ENCODE measurements around the gene SLC7A6OS.

SLC7A6OS gene

DNA sequence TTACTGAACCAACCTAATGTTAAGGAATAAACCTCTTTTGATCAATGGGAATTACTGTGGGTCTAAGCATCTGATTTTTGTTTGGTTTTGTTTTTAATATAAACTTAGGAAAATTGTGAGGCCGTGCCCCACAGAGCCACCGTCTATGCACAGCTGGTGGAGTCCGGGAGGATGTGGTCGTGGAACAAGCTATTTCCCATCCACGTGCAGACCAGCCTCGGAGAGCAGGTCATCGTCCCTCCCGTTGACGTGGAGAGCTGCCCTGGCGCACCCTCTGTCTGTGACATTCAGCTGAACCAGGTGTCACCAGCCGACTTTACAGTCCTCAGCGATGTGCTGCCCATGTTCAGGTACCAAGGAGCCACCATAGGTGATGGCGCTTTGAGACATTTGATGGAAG is 28.5 kb upstream of the SLC7A6OS start:
- peaks cover 43% of the 10 kb centered on the region for H3K36me3 ChIP-seq (ENCODE audit: insufficient read depth, low read length)
- no peaks in the 10 kb centered on the region for H3K27me3 ChIP-seq (ENCODE audit: control insufficient read depth, insufficient read depth, low read length)
- H3K9me3 ChIP-seq (replicated peaks; ENCODE audit: low read length): no peaks in the 10 kb centered on the region
- H3K9ac ChIP-seq (ENCODE audit: low read depth, low read length): no peak overlapping the region
- H3K4me3 ChIP-seq (ENCODE audit: low read length): no peak overlapping the region
- peaks cover 13% of the 10 kb centered on the region for H3K4me1 ChIP-seq (ENCODE audit: control insufficient read depth, insufficient read depth, low read length)
- H3K4me2 ChIP-seq (ENCODE audit: low read length): no peak overlapping the region

GRCh38 chr16:68338326-68339119 is 27.8 kb upstream of the SLC7A6OS start:
- Histone ChIP-seq H3K4me3 (ENCODE audit: low read length) (no peak overlapping the region), H3K4me1 (ENCODE audit: control insufficient read depth, insufficient read depth, low read length) (peaks cover 18% of the 10 kb centered on the region), H3K27me3 (ENCODE audit: control insufficient read depth, insufficient read depth, low read length) (no peaks in the 10 kb centered on the region), H3K4me2 (ENCODE audit: low read length) (no peak overlapping the region), H3K9me3 (replicated peaks; ENCODE audit: low read length) (no peaks in the 10 kb centered on the region), H3K9ac (ENCODE audit: low read depth, low read length) (no peak overlapping the region), H3K36me3 (ENCODE audit: insufficient read depth, low read length) (peaks cover 43% of the 10 kb centered on the region)

DNA sequence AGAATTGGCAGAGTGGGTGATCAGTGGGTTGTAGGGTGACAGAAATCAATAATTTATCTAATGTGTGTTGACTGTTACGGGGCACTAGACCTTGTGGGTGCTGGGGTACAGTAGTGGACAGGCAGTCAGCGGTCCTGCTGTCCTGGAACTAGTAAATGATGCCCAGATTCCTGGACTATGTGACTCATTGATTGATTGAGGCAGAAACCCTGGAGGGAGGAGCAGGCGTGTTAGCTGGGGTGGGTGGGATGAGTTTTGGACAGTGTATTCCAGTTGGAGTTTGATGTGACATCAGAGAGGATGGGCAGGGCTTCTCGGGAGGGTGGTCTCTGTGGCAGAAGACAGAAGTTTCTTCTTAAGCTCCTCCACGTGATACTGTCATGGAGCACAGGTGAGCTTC is 24.4 kb upstream of the SLC7A6OS start:
- H3K36me3 ChIP-seq (ENCODE audit: insufficient read depth, low read length): peaks cover 27% of the 10 kb centered on the region

GRCh38 chr16:68332411-68333121 is 21.8 kb upstream of the SLC7A6OS start:
- H3K36me3 ChIP-seq (ENCODE audit: insufficient read depth, low read length): peaks cover 12% of the 10 kb centered on the region
- H3K4me3 ChIP-seq (ENCODE audit: low read length): no peak overlapping the region
- H3K27me3 ChIP-seq (ENCODE audit: control insufficient read depth, insufficient read depth, low read length): no peaks in the 10 kb centered on the region
- H3K4me2 ChIP-seq (ENCODE audit: low read length): peak overlapping the region; percentile 30
- H3K9me3 ChIP-seq (replicated peaks; ENCODE audit: low read length): no peaks in the 10 kb centered on the region
- H3K9ac ChIP-seq (ENCODE audit: low read depth, low read length): peak overlapping the region; percentile 12
- peaks cover 37% of the 10 kb centered on the region for H3K4me1 ChIP-seq (ENCODE audit: control insufficient read depth, insufficient read depth, low read length)

More for the DNA sequence above, 24.4 kb upstream of the SLC7A6OS start:
- Histone ChIP-seq H3K4me1 (ENCODE audit: control insufficient read depth, insufficient read depth, low read length) (peaks cover 37% of the 10 kb centered on the region), H3K9me3 (replicated peaks; ENCODE audit: low read length) (no peaks in the 10 kb centered on the region), H3K9ac (ENCODE audit: low read depth, low read length) (no peak overlapping the region), H3K4me3 (ENCODE audit: low read length) (no peak overlapping the region), H3K27me3 (ENCODE audit: control insufficient read depth, insufficient read depth, low read length) (no peaks in the 10 kb centered on the region), H3K4me2 (ENCODE audit: low read length) (no peak overlapping the region)

DNA sequence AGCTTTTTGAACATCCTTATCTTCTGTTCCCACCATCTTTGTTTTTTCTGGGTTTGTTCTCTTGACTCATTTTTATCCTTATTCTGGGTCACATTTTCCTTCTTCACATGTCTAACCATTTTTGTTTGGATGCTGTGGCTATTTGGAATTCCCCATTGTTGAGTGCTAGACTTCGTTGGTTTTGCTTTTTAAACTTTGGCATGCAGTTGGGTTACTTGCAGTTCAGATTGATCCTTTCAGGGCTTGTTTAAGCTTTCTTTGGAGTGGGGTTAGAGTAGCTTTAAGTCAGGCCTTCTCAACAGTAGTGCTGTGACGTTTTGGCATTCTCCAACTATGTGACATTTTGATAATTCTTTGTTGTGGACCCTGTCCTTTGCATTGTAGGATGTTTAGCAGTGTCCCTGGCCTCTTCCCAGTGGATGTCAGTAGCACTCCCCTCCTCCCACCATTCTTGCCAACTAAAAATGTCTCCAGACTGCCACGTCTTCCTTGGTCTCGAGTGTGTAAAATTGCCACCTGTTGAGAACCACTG is 21.2 kb upstream of the SLC7A6OS start:
- Histone ChIP-seq H3K4me2 (ENCODE audit: low read length) (peak overlapping the region; percentile 30), H3K4me1 (ENCODE audit: control insufficient read depth, insufficient read depth, low read length) (peaks cover 37% of the 10 kb centered on the region), H3K4me3 (ENCODE audit: low read length) (no peak overlapping the region), H3K36me3 (ENCODE audit: insufficient read depth, low read length) (peaks cover 6% of the 10 kb centered on the region), H3K27me3 (ENCODE audit: control insufficient read depth, insufficient read depth, low read length) (no peaks in the 10 kb centered on the region), H3K9me3 (replicated peaks; ENCODE audit: low read length) (no peaks in the 10 kb centered on the region), H3K9ac (ENCODE audit: low read depth, low read length) (peak overlapping the region; percentile 12)

- Histone ChIP-seq H3K4me2 (ENCODE audit: low read length) (no peak overlapping the region), H3K9me3 (replicated peaks; ENCODE audit: low read length) (no peaks in the 10 kb centered on the region), H3K4me3 (ENCODE audit: low read length) (no peak overlapping the region), H3K27me3 (ENCODE audit: control insufficient read depth, insufficient read depth, low read length) (no peaks in the 10 kb centered on the region), H3K4me1 (ENCODE audit: control insufficient read depth, insufficient read depth, low read length) (peaks cover 22% of the 10 kb centered on the region), H3K9ac (ENCODE audit: low read depth, low read length) (no peak overlapping the region), H3K36me3 (ENCODE audit: insufficient read depth, low read length) (peaks cover 28% of the 10 kb centered on the region)
Observed at GRCh38 chr16:68328860-68329390, 18.2 kb upstream of the SLC7A6OS start.

DNA sequence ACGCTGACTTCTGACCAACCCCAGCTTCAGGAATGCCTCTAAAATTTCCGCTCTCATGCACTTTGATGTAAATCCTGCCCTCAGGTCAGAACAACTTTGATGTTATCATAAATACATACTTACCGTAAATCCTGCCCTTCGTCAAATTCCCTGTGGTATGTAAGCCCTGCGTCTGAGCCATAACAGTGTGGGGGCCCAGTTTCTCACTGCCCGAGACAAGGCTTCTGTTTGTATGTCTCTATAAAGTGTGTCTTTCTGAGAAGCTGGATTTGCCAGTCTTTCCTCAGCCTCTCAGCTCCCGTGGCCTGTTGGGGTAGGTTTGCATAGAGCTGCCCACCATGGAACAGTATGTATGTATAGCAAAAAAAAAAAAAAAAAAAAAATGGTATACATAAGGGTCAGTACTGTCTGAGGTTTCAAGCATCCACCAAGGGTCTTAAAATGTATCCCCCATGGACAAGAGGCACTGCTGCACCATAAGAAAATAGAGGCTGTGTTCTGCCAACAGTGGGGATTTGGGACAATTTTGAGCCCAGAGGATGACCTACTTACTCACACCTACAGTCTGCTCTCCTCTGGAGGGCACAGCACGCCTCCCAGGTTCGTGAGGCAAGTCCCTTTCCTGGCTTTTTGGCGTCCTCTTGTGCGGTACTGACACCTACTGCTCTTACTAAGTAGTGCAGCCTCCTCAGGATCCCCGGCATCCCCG is 17.6 kb upstream of the SLC7A6OS start:
- no peak overlapping the region for H3K4me3 ChIP-seq (ENCODE audit: low read length)
- H3K4me2 ChIP-seq (ENCODE audit: low read length): no peak overlapping the region
- H3K36me3 ChIP-seq (ENCODE audit: insufficient read depth, low read length): peaks cover 29% of the 10 kb centered on the region
- H3K4me1 ChIP-seq (ENCODE audit: control insufficient read depth, insufficient read depth, low read length): peaks cover 16% of the 10 kb centered on the region
- no peaks in the 10 kb centered on the region for H3K9me3 ChIP-seq (replicated peaks; ENCODE audit: low read length)
- H3K9ac ChIP-seq (ENCODE audit: low read depth, low read length): no peak overlapping the region
- H3K27me3 ChIP-seq (ENCODE audit: control insufficient read depth, insufficient read depth, low read length): no peaks in the 10 kb centered on the region

- Histone ChIP-seq H3K4me1 (ENCODE audit: control insufficient read depth, insufficient read depth, low read length) (no peaks in the 10 kb centered on the region), H3K9ac (ENCODE audit: low read depth, low read length) (no peak overlapping the region), H3K9me3 (replicated peaks; ENCODE audit: low read length) (no peaks in the 10 kb centered on the region), H3K4me3 (ENCODE audit: low read length) (no peak overlapping the region), H3K4me2 (ENCODE audit: low read length) (no peak overlapping the region), H3K27me3 (ENCODE audit: control insufficient read depth, insufficient read depth, low read length) (no peaks in the 10 kb centered on the region), H3K36me3 (ENCODE audit: insufficient read depth, low read length) (peaks cover 34% of the 10 kb centered on the region)
Observed at GRCh38 chr16:68324780-68325357, 14.1 kb upstream of the SLC7A6OS start.

GRCh38 chr16:68324336-68324735 is 13.6 kb upstream of the SLC7A6OS start:
- no peak overlapping the region for H3K4me3 ChIP-seq (ENCODE audit: low read length)
- no peaks in the 10 kb centered on the region for H3K27me3 ChIP-seq (ENCODE audit: control insufficient read depth, insufficient read depth, low read length)
- no peaks in the 10 kb centered on the region for H3K4me1 ChIP-seq (ENCODE audit: control insufficient read depth, insufficient read depth, low read length)
- no peak overlapping the region for H3K9ac ChIP-seq (ENCODE audit: low read depth, low read length)
- H3K36me3 ChIP-seq (ENCODE audit: insufficient read depth, low read length): peaks cover 39% of the 10 kb centered on the region
- H3K4me2 ChIP-seq (ENCODE audit: low read length): no peak overlapping the region
- no peaks in the 10 kb centered on the region for H3K9me3 ChIP-seq (replicated peaks; ENCODE audit: low read length)

- Histone ChIP-seq H3K9me3 (replicated peaks; ENCODE audit: low read length) (no peaks in the 10 kb centered on the region), H3K27me3 (ENCODE audit: control insufficient read depth, insufficient read depth, low read length) (no peaks in the 10 kb centered on the region), H3K4me2 (ENCODE audit: low read length) (no peak overlapping the region), H3K4me3 (ENCODE audit: low read length) (no peak overlapping the region), H3K36me3 (ENCODE audit: insufficient read depth, low read length) (peaks cover 28% of the 10 kb centered on the region), H3K4me1 (ENCODE audit: control insufficient read depth, insufficient read depth, low read length) (no peaks in the 10 kb centered on the region), H3K9ac (ENCODE audit: low read depth, low read length) (no peak overlapping the region)
Observed at GRCh38 chr16:68319185-68319908, 8.6 kb upstream of the SLC7A6OS start.
